GM10266 (cell line): ENCODE measurements around the gene FGF16.

ENCODE experiments used
- DNase-seq: peaks from one replicate; pipeline ENCODE4 v3.0.0; 2012; ENCODE audit errors: extremely low spot score
- TF ChIP-seq, protein P1 (sequence below): IDR thresholded peaks from 2 replicates; pipeline ENCODE4 v1.5.1; 2012; ENCODE audit warnings: mild to moderate bottlenecking, low read depth; ENCODE audit not compliant: control insufficient read depth, insufficient read depth; ENCODE audit errors: missing control alignments

The FGF16 gene

DNA sequence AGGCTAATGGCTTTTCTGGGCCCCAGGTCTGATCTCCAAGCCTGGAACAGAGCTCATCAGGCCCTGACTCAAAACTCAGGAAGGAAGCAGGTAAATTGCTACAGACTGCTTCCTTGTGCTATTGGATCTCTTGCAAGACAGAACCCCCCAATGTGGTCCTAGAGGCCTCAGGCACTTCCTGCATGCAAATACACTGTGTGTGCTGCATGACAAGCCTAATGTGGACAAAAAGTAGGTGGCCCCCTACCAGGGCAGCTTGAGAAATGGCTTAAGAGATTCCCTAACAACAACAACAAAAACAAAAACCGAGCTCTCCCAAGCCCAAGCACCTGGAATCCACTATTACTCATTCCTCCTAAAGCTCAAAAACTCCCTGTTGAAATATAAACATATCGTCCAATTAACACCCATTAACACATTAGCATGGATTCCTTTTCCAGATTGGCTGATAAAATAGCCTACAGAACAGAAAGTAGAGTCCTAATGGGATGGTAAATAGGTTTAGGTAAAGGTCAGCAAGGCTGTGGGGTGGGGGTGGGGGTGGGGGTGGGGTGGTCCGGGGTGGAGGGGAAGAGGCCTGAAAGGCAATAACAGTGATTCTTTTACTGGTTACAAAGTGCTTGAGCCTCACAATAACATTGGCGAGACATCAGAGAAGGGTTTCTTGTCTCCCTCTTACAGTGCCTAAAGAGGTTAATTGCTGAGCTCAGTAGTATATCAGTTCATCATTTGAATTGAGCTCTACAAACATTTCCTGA, 24.1 kb upstream of the FGF16 start:
- TF ChIP-seq, protein P1, sequence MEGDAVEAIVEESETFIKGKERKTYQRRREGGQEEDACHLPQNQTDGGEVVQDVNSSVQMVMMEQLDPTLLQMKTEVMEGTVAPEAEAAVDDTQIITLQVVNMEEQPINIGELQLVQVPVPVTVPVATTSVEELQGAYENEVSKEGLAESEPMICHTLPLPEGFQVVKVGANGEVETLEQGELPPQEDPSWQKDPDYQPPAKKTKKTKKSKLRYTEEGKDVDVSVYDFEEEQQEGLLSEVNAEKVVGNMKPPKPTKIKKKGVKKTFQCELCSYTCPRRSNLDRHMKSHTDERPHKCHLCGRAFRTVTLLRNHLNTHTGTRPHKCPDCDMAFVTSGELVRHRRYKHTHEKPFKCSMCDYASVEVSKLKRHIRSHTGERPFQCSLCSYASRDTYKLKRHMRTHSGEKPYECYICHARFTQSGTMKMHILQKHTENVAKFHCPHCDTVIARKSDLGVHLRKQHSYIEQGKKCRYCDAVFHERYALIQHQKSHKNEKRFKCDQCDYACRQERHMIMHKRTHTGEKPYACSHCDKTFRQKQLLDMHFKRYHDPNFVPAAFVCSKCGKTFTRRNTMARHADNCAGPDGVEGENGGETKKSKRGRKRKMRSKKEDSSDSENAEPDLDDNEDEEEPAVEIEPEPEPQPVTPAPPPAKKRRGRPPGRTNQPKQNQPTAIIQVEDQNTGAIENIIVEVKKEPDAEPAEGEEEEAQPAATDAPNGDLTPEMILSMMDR = no peak
- no peak for DNase-seq

DNA sequence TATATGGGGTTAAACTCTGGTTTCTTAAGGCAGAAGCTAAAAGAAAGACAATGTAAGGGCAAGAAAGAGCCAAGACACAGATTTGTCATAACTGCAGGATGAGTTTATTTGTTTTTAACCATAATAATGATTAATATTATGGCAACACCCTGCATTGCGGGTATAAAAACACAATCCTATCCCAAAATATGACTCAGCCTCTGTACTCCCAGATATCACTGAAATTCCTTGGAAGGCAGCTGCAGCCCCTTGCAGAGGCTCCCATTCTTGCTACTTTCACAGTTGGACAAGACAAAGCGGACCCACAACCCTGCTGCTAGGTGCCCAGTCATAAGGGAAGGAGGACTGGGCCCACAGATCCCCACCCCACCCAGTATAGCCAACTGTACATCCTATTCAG, 20.4 kb upstream of the FGF16 start:
- TF ChIP-seq, protein P1 = no peak

DNA sequence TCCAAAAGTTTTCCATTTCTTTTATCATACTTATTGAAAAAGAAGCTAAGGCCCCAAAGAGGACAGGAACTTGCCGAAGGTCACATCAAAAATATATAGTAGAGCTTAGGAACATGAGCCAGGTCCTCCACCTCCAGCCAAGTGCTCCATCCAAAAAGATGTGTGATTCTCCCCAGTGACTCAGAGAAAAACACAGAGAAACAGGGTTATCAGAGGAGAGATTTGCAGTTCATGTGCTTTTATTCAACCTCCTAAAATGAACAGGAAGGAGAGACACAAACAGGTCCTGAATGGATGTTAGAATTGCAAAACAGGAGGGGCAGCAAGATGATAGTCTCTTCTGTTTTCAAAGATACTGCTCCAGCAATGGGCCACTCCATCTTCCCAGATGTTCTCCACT, 19.6 kb upstream of the FGF16 start:
- no peak for DNase-seq
- TF ChIP-seq, protein P1 = no peak

More for the DNA sequence above, 20.4 kb upstream of the FGF16 start:
- DNase-seq = no peak

DNA sequence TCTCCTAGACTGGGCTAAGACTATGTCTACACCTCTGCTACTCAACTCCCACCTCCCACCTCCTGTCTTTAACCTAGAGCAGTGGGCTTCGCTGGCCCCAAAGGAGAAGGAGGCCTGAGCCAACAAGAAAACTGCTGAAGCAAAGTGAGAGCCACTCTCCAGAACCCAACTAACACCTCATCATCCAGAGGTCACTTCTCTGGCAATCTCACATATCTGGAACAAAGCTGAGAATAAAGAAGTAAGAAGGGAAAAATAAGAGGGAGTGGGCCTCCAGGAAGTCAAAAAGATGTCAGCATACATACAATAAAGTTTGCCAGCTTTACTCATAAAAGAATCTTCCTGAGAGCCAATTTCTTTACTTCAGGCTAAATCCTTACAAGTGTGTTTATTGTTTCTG, 18.6 kb upstream of the FGF16 start:
- TF ChIP-seq, protein P1 = no peak
- no peak for DNase-seq

DNA sequence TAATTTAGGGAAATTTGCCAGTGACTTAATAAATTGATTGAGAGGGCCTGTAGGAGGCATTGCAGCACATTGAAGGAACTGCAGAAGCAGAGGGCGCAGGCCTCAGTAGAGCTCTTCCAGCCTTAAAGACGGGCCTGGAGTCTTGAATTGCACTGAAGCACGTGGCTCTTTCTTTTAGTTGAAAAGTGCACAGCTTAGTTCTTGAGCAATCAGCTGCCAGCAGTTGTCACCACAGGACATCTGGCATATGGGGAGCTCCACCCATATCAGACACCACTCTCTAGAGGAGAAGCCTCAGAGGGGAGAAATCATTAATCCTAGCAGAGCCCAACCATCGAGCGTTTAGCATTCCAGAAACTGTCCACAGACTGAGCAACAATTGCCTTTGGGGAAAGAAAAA, 16.0 kb upstream of the FGF16 start:
- no peak for DNase-seq
- TF ChIP-seq, protein P1 = no peak

DNA sequence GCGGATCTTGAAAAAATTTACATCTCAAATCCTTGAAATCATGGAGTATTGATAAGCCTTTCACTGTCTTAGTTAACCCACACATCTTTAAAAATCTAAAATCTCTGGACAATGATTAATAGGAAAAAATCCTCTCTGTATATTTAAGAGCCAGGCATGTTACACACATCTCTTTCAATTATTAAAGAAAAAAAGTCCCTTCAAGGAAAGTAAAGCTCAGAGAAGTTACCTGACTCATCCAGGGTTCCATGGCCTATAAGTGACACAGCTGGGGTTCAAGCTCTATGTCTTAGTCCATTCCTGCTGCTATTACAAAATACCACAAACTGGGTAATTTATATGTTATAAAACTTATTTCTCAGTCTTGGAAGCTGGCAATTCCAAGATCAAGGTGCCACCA, 14.2 kb upstream of the FGF16 start:
- DNase-seq = no peak
- TF ChIP-seq, protein P1 = no peak

DNA sequence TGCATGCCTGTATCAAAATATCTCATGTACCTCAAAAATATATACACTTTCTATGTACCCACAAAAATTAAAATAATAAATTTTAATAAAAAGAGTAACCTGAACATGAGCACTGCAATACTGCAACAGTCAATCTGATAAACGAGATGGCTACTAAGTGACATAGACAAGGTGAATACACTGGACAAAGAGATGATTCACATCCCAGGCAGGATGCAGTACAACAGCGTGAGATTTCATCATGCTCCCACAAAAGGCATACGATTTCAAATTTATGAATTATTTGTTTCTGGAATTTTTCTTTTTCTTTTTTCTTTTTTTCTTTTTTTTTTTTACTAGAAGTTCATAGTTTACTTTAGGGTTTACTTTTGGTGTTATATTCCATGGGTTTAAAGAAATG, 12.2 kb upstream of the FGF16 start:
- TF ChIP-seq, protein P1 = no peak
- no peak for DNase-seq
